Activated CD4-positive, alpha-beta T cell treated with anti-CD3 and anti-CD28 coated beads, Interleukin-2, amount 50 U/mL, for 48 hours (primary cell): ENCODE data around the gene MYH11.
"Not testable (repeated sequence)": the region's sequence is repeated elsewhere in the genome, so short reads cannot be mapped to it uniquely, and the experiment has no call there.

Source experiments
- DNase-seq, 2 experiments: peaks; one replicate each; pipeline ENCODE4 v3.0.0-alpha.2; 2020

Gene MYH11

DNA sequence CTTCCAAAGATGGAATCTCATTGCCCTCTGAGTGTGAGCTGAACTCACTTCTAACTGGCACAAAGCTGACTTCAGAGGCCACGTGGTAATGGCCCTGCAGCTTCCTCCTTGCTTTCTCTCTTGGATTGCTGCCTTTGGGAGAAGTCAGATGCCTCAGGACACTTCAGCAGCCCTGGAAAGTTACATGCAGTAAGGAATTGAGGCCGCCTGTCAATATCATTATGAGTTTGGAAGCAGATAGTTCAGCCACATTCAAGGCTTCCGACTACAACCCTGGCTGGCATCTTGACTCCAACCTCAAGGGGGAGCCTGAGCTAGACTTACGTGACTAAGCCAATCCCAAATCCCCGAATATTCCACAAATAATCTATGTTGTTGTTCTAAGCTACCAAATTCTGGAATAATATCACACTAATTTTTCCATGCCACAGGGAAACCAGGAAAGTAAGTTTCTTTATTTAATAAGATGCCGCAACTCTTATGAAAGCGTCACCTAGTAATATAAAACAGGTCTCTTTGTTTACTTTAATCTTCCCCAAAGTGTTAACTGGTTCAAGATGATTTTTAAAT, 18.0 kb upstream of the MYH11 start:
- no peak for DNase-seq

DNA sequence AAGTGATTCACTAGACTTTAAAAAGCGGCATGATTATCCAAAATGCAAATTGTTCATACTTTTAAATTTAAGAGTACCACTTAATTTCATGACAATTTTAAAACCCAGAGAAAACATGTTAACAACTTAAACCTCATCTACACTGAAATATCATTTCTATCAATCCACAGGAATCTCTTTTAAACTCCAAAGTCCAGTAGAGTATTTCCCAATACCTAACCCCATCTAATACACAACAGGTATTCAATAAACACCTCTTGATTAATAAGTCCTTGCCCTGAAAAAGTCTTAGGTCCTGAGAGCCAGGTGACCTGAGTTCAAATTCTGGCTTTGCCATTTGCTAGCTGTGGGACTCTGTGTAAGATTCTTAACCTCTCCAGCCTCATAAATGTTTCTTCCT, 16.9 kb upstream of the MYH11 start:
- no peak for DNase-seq

DNA sequence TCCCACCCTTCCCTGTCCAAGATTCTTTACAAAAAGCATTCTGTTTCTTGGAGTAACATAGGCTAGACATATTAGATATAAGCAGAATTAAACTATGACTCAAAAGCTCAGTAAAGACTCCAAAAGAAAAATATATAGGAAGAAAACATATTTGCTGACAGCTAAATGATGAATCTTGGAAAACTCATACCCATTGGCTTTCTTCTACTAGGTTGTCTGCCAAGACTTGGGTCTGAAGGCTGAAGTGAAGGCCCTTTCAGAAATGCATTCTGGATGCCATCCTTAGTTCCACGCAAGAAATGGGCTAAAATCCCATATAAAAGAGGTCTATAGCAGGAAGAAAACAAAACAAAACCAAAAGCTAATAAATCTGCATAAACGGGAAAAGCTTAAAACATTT, 16.5 kb upstream of the MYH11 start:
- no peak for DNase-seq

DNA sequence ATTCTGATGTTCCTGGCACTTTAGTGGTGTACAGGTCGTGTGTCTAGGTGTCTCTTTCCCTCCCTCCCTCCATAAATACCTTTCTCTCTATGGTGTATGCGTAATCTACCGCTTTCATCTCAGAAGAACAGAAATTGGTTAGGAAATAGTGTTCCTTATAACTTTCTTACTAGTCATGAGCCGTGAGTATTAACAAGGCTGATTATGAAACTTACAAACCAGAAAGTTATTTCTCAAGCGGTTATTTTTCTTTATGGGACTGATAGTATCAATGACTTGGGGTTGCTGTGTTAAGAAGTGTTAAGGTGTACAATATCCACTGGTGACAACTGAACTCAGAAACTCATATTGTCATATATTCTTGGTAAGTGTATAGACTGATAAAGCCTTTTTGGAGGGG, 13.2 kb upstream of the MYH11 start:
- DNase-seq, result no peak

DNA sequence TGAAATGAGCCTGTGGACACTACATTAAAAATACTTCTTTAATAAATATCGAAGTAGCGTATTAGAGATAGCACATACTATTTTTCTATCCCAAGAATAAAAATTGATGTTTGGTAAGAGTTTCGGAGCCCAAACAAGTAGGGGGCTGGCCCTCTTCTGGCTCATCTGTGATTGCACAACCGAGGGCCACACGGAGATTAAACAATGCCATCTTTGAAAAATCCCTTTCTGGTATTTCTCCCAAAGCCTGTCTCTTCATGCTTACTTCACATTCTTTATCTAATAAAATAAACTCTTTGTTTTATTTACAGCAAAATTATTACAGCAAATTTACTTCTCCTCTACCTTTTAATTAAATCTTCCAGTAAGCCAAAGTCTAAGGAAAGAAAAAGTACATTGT, 9.6 kb upstream of the MYH11 start:
- DNase-seq, result no peak

DNA sequence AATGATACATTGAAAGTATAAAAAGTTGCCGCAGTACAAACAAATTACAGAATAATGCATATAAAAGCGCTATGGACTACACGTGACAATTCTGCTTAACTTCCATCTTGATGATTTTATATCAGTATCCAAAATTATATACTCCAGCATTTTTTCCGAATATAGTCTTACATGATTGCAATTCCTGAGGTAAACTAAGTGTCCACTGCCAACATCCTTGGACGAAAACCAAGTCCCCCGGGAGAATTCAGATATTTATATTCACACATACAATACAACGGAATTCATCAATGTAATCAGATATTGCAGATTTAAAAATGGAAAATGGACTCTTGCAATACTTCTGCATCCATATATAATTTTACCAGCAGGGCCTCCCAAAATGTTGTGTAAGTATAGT, 8.9 kb upstream of the MYH11 start:
- DNase-seq, result no peak

DNA sequence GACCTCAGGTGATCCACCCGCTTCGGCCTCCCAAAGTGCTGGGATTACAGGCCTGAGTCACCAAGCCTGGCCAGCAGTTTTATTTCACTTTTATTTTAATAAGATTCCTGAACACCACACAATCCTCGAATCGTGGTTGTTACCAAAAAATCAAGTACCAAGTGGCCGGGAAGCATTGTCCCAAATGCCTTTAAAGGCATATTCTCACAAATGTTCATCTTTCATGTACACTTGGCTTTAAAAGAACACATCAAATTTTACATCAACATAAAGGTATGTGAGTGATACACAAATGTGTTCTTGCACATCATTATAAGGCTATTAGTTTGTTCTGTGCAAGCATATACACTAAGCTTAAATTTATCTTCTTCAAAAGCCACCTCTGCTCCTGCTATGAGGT, 8.1 kb upstream of the MYH11 start:
- no peak for DNase-seq

DNA sequence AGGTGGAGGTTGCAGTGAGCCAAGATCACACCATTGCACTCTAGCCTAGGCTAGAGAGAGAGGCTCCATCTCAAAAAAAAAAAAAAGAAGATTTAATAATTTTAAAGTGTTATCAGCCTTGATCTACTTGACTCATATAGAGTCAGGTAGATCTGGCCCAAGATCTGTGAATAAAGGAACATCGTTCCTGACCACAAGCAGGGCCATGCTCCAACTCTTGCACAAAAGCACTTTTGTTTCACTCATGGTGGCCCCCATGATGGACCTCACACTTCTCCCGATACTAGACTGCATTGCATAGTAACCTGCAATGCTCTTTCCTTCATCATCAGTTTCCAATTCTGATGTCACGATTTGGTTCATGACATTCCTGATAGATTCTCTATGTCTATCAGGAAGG, 5.2 kb upstream of the MYH11 start:
- no peak for DNase-seq

DNA sequence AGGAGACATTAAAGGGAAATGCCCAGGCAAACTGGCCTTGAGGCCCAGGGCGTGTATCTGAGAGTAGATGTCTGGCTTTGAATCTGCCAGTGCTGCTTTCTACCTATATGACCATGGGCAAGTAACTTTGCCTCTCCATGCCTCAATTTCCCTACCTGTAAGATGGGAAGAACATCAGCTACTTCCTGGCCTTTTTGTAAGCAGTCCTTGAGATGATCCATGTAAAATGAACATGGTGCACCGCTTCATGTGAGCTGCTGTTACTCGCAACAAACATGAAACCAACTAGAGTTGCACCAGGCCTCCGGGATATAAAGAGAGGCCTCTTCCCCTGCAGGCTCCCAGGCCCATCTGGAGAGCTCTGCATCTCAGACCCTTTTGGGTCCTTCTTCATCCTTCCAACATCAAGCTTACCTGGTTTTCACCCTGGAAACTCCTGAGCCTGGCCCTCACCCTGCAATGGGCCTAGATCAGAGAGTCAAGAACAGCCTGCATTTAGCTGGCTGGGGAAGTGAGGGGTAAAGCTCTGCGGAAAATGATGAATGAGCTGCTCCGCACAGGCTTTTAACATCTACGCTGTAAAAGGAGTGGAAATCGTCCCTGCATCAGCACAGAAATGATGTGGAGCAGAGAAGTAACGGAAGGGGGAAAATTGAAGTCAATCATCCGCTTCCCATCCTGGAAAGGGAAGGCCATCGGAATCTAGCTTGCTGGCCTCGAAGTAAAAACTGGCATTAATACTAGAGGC, 2.3 kb upstream of the MYH11 start:
- no peak for DNase-seq

DNA sequence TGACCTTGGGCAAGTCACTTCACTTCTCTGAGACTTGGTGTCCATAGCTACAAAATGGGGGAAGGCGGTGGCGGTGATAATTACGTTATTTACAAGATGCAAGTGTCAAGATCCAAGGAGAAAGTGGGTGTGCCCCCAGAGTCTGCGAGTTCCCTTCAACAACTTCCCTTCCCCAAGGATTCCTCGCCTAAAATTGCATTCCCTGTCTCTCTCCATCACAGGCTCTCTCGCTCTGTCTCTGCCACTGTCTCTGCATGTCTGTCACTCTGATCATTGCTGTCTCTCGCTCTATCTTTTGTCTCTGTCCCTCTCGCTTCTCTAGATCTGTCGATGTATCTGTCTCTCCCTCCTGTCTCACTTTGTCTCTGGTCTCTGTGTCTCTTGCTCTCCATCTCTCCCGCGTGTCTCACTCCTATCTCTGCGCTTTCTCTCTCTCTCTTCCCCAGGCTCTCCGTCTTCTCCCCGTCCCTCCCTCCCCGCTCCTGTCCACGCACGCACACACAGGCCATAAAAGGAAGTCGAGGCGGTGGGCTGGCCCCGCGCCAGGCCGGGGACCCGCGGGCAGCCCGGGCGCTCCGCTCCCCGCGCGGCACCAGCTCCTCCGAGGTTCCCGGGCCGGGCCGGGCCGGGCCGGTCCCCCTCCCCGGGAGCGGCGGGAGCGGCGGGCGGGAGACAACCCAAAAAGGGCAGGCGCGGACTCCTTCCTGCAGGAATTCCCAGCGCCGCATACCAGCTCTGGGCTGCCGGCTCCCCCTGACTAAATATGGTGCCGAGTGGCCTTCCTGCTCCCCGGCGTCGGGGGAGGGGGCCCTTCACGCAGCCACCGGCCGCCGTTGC, 1.1 kb upstream of the MYH11 start:
- DNase-seq, result no peak

DNA sequence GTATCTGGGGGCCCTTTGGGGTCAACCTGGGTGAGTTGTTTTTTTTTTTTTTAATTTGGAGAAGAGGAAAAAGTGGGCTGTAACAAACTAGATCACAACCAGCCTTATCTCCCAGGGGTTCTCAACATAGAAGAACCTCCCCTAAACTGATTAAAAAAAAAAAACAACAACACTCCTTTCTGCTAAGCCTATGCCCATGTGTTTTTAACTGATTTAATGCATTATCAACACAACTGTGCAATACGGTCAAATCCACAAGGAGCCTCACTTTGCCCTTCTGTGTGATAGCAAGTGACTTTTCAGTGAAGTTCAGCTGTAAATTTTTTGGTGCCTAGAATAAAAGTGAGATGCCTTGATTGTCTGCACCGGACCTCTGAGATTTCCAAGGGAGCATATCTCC, 646 bp downstream of the MYH11 start:
- no peak for DNase-seq

DNA sequence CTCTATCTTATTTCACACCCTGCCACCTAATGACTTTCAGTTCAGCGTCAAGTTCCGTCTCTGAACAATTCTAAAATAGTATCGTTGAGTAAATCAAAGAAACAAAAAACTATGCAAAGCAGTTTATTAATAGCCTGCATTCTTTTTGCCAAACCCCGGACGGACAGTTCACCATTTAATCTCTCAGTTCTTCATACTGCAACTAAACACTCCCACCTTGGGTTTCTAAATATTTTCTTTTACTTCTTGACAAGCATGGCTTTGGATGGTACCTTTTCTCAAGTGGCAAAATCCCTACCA, 1.2 kb downstream of the MYH11 start:
- no peak for DNase-seq

DNA sequence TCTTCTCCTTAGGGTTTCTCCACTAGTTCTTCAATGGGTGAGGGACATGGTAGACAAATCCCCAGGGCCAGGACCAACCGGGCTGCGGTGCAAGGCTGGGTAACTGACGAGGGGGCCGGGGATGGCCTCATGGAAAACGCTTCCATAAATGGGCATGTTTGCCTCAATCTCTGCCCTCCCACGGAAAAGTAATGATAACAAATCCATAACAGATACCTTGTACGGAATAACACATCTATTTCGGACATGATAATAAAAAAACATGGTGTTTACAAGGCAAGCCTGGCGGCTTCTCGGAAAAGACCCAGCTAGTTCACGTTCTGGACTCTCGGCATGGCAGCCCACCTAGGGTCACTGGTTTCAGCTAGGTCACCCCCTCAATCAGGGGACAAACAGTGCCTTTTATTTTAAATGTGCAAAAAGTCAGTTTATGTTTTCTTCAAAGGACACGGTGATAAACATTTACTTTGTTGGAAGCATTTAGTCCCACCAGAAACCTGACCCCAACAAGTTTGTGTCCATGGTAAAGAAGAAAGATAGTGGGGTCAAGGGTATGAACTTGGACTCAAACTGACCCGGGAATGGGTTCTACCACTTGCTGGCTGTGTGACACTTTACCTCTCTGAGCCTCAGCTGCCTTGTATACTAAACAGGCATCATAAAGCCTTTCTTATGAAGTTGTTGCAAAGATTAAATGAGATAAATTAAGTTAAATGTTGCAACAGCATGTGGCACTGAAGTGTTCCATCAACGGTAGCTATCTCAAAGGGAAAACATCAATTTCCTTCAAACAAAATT, 1.7 kb downstream of the MYH11 start:
- no peak for DNase-seq

DNA sequence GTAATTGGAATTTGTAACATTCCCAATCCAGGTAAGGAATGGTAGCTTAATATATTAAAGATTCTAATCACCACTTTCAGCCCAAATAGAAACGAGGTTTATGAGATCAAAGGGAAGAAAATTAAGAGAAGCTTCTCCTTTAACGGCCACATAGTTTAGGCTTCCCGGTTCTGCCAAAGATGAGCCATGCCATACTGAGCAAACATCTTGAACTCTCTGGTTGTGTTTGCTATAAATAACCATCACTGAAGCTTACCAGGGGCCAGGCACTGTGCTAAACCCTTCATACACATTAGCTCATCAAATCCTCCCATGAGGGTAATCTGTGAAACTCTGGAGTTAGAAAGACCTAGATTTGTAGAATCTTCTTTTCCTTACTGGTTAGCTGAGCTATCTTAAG, 2.8 kb downstream of the MYH11 start:
- DNase-seq, result no peak

DNA sequence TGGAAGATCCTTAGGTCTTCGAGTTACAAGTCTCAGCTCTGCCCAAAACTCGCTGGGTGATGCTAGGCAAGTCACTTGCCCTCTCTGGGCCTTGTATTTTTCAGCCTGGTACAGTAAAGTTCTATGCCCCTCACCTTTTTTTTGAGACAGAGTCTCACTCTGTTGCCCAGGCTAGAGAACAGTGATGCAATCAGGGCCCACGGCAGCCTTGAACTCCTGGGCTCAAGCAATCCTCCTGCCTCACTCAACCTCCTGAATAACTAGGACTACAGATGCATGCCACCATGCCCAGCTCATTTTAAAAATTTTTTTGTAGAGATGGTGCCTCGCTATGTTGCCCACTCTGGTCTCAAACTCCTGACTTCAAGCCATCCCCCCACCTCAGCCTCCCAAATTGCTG, 3.8 kb downstream of the MYH11 start:
- no peak for DNase-seq

DNA sequence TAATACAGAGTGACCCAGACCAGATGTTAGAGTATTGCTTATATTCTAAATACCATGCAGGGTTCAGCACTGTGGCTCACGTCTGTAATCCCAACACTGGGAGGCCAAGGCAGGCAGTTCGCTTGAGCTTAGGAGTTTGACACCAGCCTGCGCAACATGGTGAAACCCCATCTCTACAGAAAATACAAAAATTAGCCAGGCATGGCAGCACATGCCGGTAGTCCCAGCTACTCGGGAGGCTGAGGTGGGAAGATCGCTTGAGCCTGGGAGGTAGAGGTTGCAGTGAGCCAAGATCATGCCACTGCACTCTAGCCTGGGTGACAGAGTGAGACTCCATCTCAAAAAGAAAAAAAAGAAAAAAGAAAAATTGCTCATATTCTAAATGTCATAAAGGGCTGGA, 6.3 kb downstream of the MYH11 start:
- not testable (repeated sequence) for DNase-seq

DNA sequence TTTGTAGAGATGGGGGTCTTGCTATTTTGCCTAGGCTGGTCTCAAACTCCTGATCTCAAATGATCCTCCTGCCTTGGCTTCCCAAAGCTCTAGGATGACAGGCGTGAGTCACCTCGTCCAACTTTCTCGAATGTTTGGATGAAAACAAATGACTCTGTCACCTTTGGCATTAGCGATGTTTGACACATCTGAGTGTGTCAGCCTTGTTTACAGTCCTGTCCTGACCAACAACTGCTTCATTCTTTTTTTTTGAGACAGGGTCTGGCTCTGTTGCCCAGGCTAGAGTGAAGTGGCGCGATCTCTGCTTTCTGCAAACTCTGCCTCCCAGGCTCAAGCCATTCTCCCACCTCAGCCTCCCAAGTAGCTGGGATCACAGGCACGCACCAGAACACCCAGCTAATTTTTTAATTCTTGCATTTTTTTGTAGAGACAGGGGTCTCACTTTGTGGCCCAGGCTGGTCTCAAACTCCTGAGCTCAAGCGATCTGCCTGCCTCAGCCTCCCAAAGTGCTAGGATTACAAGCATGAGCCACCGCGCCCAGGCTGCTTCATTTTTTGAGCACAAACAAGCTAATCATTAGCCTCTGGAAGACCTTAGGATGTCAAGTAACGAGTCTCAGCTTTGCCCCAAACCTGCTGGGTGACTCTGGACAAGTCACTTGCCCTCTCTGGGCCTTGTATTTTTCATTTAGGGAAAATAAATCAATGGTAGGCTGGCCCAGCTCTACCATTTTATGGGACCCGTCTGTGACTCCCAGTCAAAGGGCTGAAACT, 7.4 kb downstream of the MYH11 start:
- DNase-seq, result no peak

DNA sequence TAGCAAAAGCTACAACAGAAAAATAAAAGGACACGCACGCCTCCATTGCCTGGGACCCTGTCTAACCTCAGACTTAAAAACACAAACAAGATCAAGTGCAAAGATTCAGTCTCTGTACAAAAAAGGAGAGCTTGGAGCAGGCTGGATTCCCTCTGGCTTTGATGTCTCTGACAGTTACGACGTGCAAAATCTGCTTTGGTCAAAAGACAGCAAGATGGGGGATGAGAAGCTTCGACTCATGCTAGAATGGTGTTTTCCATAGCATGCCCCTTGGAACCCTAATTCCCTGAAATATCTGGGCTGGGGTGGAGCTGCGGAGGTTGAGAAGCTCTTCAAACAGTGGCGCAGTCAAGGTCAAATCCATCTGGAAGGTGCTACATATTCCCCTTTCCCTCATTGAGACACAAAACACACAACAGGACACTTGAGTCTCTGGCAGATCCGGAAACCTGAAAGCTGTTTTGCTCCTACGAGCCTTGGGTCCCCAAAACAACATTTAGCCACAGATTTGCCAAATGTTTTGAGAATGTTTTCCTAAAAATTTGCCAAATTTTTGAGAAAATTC, 9.1 kb downstream of the MYH11 start:
- DNase-seq, result no peak

DNA sequence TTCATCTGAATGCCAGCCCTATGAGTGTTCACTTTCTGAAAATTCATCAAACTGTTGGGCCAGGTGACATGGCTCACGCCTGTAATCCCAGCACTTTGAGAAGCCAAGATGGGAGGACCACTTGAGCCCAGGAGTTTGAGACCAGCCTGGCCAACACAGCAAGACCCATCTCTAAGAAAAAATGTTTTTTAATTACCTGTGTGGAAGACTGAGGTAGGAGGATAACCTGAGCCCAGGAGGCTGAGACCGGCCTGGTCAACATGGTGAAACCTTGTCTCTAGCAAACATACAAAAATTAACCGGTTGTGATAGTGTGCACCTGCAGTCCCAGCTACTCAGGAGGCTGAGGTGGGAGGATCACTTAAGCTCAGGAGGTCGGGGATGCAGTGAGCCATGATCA, 10.3 kb downstream of the MYH11 start:
- DNase-seq, result no peak

DNA sequence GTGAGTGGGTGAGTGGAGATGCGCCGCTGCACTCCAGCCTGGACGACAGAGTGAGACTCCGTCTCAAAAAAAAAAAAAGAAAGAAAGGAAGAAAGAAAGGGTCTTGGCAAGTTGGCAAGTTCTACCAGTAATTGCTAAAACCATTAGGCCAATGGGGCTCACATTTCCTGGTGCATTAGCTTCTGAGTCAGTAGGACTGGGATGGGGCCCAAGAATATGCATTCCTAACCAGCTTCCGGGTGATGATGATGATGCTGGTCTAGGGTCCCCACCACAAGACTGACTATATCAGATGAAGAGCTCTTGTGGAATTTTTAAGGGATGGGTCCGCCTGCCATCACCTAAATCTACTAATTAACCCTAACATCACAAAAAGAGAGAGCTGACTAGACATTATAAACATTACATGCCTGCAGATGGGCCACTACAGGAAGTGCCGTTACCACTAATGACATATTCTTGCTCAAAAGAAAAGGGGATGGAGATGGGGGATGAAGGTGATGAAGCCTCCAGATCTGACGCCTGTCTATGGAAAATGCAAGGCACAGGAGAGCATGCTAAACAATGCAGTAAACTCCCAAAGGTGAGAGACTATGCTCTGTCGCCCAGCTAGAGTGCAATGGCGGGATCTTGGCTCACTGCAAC, 13.1 kb downstream of the MYH11 start:
- no peak for DNase-seq

DNA sequence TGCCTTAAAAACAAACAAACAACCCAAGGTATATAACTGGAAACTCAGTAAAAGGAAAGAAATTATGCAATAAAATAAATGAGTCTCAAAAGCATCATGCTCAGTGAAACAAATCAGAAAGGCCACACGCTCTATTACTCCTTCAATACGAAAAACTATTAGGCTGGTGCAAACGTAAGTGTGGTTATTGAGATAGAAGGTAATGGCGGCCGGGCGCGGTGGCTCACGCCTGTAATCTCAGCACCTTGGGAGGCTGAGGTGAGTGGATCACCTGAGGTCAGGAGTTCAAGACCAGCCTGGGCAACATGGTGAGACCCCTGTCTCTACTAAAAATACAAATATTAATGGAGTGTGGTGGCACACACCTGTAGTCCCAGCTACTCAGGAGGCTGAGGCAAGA, 17.6 kb downstream of the MYH11 start:
- DNase-seq, result not testable (repeated sequence)

DNA sequence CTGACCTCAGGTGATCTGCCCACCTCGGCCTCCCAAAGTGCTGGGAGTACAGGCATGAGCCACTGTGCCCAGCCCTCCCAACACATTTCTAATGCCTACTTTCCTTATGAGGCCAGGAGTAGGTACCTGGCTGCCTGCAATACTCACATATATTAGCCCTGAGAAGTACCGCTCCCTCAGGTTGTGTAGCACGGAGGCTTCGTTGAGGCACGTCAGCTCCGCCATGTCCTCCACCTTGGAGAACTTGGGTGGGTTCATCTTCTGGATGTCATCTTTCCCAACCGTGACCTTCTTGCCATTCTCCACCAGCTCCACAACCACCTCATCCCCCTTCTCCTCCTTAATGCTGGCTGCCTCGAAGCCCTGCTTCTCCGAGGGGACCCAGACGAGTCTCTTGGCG, 19.1 kb downstream of the MYH11 start:
- no peak for DNase-seq
